ENCODE measurements around the gene FOXR1. TPM values are rescaled to one million over a fixed set of nuclear protein-coding genes. Genes with fewer than 3 reads are reported as not detected.

The FOXR1 gene
- total RNA-seq, 2 donors from 2014 or later, result not detected

DNA sequence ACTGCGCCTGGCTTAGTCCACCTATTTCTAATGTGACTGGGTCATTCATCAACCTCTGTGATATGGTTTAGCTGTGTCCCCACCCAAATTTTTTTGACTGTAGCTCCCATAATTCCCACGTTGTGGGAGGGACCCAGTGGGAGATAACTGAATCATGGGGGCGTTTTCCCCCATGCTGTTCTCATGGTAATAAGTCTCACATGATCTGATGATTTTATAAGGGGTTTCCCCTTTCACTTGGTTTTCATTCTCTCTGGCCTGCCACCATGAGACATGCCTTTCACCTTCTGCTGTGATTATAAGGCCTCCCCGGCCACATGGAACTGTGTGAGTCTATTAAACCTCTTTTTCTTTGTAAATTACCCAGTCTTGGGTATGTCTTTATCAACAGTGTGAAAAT is 35.1 kb downstream of the FOXR1 start:
- no peaks in the 10 kb centered on the region for H3K9me3 ChIP-seq
- DNase-seq, result no peak
- no peaks in the 10 kb centered on the region for H3K4me1 ChIP-seq
- no peak overlapping the region for H3K9ac ChIP-seq (ENCODE audit: low read depth in 2 of 2, low read length in 2 of 2)
- no peak overlapping the region for H3K4me3 ChIP-seq
- TF ChIP-seq, protein P1, sequence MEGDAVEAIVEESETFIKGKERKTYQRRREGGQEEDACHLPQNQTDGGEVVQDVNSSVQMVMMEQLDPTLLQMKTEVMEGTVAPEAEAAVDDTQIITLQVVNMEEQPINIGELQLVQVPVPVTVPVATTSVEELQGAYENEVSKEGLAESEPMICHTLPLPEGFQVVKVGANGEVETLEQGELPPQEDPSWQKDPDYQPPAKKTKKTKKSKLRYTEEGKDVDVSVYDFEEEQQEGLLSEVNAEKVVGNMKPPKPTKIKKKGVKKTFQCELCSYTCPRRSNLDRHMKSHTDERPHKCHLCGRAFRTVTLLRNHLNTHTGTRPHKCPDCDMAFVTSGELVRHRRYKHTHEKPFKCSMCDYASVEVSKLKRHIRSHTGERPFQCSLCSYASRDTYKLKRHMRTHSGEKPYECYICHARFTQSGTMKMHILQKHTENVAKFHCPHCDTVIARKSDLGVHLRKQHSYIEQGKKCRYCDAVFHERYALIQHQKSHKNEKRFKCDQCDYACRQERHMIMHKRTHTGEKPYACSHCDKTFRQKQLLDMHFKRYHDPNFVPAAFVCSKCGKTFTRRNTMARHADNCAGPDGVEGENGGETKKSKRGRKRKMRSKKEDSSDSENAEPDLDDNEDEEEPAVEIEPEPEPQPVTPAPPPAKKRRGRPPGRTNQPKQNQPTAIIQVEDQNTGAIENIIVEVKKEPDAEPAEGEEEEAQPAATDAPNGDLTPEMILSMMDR (IDR thresholded peaks at IDR 0.05), result no peak
- intact Hi-C loops (cut with DNase I), result no loop called here
- H3K27ac ChIP-seq, result no peak overlapping the region
- H3K27me3 ChIP-seq, result no peaks in the 10 kb centered on the region
- no peaks in the 10 kb centered on the region for H3K36me3 ChIP-seq

DNA sequence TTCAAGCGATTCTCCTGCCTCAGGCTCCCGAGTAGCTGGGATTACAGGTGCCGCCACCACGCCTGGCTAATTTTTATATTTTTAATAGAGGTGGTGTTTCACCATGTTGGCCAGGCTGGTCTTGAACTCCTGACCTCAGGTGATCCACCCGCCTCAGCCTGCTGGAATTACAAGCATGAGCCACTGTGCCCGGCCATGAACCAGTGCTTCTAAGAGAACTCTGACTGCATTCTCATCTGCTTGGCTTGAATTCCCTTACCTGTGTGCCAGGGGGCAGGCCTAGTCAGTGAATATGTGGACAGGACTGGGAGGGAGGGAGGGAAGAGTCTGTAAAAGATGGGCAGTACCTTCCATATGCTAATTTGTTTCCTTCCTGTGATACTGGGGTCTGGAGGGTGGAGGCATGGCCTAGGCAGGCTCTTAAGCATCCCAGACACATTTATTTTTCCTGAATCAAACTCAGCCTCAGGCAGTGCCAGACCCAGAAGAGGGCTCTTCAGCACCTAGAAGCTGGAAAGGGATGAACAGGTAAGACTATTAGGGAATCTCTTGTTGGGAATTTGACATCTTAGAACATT is 40.0 kb downstream of the FOXR1 start:
- TF ChIP-seq, protein P1 (IDR thresholded peaks at IDR 0.05), result no peak
- no peaks in the 10 kb centered on the region for H3K36me3 ChIP-seq

DNA sequence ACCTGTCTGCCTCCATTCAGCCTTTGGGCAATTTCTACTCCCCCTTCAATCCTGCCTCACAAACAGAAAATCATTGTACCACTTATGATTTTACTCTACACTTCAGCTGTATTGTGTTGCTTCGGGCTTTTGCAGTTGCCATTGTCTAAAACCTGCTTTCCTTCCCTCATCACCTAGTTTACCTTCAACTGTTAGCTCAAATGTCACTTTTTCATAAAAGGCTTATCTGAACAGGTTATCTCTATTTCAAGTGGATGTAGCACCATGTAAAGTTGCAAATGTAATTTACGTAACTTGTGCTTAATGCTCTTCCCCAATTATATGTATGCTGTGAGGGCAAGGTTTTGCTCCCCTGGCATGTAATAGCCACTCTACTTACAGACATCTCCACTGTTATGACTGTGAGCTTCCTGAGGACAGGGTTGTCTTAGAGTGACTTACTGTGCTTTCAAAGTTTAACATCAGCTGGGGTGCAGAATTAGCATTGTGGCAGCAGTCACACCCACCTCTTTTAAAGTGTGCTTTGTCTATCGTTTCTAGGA is 41.1 kb downstream of the FOXR1 start:
- no peak overlapping the region for H3K4me3 ChIP-seq
- TF ChIP-seq, protein P1 (IDR thresholded peaks at IDR 0.05), result no peak
- H3K27ac ChIP-seq, result no peak overlapping the region
- no peaks in the 10 kb centered on the region for H3K36me3 ChIP-seq
- no peak overlapping the region for H3K9ac ChIP-seq (ENCODE audit: low read depth in 2 of 2, low read length in 2 of 2)
- H3K27me3 ChIP-seq, result no peaks in the 10 kb centered on the region
- DNase-seq, result no peak
- H3K4me1 ChIP-seq, result peaks cover 9% of the 10 kb centered on the region
- H3K9me3 ChIP-seq, result no peaks in the 10 kb centered on the region
- intact Hi-C loops (cut with DNase I), result no loop called here

More for the DNA sequence above, 40.0 kb downstream of the FOXR1 start:
- Histone ChIP-seq H3K9ac (ENCODE audit: low read depth in 2 of 2, low read length in 2 of 2) (no peak overlapping the region), H3K4me1 (peaks cover 4% of the 10 kb centered on the region), H3K27ac (no peak overlapping the region), H3K9me3 (no peaks in the 10 kb centered on the region), H3K27me3 (no peaks in the 10 kb centered on the region), H3K4me3 (no peak overlapping the region)
- intact Hi-C loops (cut with DNase I), result no loop called here
- DNase-seq, result no peak

DNA sequence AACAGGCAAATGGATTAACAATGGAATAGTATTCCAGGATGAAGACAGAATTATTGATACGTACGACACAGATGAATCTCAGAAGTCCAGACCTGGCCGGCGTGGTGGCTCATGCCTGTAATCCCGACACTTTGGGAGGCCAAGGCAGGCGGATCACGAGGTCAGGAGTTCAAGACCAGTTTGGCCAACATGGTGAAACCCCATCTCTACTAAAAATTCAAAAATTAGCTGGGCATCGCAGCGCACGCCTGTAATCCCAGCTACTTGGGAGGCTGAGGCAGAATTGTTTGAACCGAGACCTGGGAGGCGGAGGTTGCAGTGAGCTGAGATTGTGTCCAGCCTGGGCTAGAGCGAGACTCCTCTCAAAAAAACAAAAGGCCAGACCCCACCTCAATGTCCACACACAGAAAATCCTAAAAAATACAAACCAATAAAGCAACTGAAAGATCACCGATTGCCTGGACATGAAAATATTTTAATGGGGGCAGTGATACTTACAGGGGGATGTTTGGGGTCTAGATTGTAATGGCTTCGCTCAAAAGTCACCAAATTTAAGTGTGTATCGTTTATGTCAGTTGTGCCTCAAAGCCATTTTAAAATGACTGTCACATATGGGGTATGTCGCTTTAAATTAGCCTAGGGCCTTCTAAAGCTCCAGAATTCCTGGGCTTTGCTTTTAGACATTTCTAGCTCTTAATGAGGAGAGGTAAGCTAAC is 42.8 kb downstream of the FOXR1 start:
- no peak overlapping the region for H3K27ac ChIP-seq
- H3K9ac ChIP-seq (ENCODE audit: low read depth in 2 of 2, low read length in 2 of 2), result no peak overlapping the region
- no peak overlapping the region for H3K4me3 ChIP-seq
- H3K36me3 ChIP-seq, result no peaks in the 10 kb centered on the region
- no peaks in the 10 kb centered on the region for H3K27me3 ChIP-seq
- H3K9me3 ChIP-seq, result no peaks in the 10 kb centered on the region
- intact Hi-C loops (cut with DNase I), result no loop called here
- TF ChIP-seq, protein P1 (IDR thresholded peaks at IDR 0.05), result no peak
- DNase-seq, result no peak
- peaks cover 9% of the 10 kb centered on the region for H3K4me1 ChIP-seq

DNA sequence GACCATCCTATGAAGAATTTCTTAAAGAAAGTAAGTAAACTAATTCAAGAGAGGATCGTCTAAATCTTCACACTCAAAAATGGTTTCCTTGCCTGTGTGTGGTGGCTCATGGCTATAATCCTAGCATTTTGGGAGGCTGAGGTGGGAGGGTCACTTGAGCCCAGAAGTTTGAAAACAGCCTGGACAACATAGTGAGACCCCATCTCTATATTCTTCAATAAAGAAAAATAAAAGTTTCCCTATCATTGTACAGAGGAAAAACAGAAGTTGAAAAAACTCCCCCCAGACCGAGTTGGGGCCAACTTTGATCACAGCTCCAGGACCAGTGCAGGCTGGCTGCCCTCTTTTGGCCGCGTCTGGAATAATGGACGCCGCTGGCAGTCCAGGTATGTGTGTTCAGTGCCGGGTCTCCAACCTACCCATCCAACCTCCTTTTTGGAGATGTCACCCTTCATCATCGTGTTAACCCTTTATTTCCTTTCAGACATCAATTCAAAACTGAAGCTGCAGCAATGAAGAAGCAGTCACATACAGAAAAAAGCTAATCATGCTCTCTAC is 43.6 kb downstream of the FOXR1 start:
- H3K36me3 ChIP-seq, result no peaks in the 10 kb centered on the region
- no peaks in the 10 kb centered on the region for H3K9me3 ChIP-seq
- peaks cover 14% of the 10 kb centered on the region for H3K4me1 ChIP-seq
- DNase-seq, result peak; percentile 32
- no peak overlapping the region for H3K9ac ChIP-seq (ENCODE audit: low read depth in 2 of 2, low read length in 2 of 2)
- TF ChIP-seq, protein P1 (IDR thresholded peaks at IDR 0.05), result no peak
- H3K27me3 ChIP-seq, result no peaks in the 10 kb centered on the region
- no peak overlapping the region for H3K27ac ChIP-seq
- no peak overlapping the region for H3K4me3 ChIP-seq
- intact Hi-C loops (cut with DNase I), result no loop called here

Data from colonic mucosa (tissue), 4 donors.